Activated CD4-positive, alpha-beta T cell treated with anti-CD3 and anti-CD28 coated beads for 48 hours (primary cell): Measurements from ENCODE around the gene AMPD1.
A peak's percentile ranks its signal among the peaks of the same experiment; 100 is the strongest.

Experiments
- DNase-seq: peaks from one replicate; pipeline ENCODE4 v3.0.0-alpha.2; 2020

Gene AMPD1

DNA sequence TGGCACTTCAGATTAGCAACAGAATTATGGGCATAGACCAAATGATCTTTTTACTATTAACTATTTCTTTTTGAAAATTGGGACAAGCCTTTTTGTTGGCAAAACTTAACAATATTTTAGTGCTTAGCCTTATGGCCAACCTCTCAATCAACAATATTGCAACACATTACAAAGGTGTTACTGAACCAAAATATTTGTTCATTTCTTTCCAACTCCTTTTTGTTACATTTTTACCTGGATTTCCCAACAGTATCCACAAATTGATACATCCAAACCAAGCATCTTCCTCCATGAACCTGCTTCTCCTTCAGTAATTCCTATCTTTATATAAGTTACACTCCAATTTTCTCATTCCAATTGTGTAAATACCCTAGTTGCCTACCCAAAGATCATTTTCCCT, 1.5 kb upstream of the AMPD1 start:
- DNase-seq = no peak

DNA sequence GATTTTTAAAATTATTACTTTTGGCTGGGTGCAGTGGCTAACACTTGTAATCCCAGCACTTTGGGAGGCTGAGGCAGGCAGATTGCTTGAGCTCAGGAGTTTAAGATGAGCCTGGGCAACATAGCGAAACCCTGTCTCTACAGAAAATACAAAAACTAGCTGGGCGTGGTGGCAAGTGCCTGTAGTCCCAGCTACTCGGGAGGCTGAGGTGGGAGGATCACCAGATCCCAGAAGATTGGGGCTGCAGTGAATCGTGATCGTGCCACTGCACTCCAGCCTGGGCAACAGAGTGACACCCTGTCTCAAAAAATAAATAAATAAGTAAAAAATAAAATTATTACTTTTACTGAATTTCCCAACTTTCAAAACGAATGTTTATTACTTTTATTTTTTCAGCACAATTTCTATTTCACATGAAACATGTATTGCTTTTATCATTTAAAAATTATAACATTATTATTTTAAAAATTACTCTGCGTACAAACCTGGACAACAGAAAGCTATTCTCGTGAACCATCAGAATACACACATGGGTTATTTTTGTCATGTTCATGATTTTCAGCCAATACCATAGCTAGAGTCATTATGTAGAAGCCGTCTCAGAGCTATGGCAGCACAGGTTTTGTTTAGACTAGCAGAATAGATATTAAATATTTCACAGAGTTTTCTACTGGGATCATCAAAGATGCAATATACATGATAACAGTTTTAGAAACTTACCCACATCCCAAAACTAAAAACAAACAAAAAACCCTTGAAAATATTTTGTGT, 621 bp downstream of the AMPD1 start:
- DNase-seq = no peak

DNA sequence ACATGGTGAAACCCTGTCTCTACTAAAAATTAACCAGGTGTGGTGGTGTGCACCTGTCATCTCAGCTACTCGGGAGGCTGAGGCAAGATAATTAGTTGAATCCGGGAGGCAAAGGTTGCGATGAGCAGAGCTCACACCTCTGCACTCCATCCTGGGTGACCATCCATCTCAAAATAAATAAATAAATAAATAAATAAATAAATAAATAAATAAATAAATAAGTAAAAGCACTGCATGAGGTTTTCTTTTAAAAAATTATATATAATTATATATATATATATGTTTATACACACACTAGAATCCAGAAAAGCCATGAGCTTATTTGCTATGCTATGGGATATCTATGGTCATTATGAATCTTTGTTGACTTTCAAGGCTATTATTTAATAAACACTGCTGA, 2.4 kb downstream of the AMPD1 start:
- DNase-seq = no peak

DNA sequence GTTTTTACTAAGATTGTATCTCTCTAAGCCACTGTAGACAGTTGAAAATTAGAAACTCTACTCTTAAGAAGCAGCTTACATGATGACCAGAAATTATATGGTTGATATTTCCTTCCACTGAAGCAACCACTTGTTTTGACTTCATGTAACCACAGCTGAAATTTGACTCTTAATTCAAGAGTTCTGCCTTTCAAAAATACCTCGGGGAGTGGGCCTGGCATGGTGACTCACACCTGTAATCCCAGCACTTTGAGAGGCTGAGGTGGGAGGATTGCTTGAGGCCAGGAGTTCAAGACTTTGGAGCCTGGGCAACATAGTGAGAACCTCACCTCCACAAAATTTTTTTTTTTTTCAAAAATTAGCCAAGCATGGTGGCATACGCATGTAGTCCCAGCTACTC, 4.3 kb downstream of the AMPD1 start:
- no peak for DNase-seq

DNA sequence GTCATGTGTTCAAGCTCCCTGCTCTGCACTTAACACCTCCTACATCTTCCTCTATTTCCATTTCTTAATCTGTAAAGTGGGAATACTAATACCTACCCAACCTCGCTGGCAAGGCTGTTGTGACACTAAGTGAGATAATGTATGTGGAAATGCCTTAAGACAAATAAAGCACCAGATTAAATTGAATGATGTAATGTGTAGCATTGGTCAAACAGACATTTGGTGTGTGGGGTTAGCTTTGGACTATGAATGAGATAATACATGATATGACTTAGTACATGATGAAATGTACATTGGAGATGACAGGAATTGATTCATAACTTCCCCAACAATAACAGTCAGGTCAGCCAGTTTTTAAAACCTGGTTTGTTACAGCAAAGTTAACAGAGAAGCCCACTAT, 5.2 kb downstream of the AMPD1 start:
- no peak for DNase-seq

DNA sequence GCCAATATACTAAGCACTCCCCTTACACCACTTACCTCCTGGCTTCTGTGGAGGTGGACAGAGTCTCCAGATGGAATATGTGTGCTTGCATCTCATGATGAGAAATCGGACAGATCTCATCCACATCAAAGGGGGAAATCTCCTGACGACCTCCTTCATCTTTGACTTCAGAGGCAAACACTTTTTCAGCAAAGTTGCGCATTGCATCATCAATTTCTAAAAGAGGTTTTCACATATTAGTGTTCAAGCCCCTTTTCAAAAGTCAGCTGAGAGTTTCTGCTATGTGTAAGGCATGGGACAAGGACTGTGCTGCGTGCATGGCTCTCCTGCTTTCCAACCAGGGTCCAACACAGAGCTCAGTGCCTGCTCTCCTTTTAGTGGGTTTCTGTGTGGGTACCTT, 6.8 kb downstream of the AMPD1 start:
- DNase-seq = no peak

DNA sequence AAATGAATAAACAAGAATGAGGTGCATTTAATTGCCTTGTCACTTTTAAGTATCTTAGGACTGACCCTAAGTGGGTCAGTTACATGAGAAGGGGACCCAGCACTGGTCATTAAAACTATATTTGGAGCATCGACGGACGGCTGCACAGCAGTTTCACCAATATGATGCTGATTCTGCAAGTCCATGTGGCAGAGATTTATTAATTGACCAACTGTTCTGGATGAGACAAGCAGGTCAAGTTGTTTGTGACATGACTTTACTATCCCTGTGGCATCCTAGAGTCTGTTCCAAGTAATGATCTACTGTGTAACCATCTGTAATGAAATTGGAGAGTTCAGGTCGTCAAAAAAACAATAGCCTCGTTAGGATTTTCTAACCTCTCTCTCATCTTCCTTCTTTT, 9.5 kb downstream of the AMPD1 start:
- no peak for DNase-seq

DNA sequence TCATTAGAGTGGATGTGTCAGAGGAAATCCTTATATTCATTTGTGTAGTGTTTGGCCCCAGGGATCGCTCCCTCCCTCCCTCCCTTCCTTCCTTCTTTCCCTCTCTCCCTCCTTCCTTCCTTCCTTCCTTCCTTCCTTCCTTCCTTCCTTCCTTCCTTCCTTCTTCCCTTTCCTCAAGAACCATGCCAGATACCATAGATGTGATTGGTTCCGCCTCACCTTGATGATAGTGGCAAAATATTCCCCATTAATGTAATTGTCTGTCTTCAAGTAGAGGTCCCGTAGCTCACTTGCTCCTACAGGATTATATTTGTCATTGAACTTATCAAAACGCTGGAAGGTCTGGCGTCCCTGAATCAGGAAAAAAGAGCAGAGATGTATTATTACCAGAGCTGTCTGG, 17.7 kb downstream of the AMPD1 start:
- no peak for DNase-seq

DNA sequence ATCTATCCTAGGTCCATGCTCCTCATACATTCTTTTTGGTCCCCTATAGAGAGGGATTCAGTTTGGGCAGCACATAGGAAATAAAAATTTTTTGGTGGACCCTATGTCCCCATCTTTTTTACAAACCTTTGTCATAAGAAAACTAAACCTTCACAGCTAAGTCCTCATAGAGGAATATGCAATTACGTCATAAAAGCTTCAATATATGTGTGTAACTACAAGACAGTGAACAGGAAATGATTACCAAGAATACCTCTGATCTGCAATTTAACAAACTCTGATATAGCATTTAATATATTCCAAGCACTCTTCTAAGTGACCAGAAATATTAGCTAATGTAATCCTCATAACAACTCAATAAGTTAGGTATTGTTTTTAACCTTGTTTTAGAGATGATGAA, 19.2 kb downstream of the AMPD1 start:
- DNase-seq = no peak

DNA sequence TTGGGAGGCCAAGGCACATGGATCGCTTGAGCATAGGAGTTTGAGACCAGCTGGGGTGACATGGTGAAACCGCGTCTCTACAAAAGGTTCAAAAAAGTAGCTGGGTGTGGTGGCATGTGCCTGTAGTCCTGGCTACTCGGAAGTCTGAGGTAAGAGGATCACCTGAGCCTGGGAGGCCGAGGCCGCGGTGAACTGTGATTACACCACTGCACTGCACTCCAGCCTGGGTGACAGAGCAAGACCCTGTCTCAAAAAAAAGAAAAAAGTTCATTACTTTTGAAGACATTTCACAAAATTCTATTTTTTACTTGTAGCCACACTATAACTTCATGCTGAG, 23.4 kb downstream of the AMPD1 start:
- no peak for DNase-seq

DNA sequence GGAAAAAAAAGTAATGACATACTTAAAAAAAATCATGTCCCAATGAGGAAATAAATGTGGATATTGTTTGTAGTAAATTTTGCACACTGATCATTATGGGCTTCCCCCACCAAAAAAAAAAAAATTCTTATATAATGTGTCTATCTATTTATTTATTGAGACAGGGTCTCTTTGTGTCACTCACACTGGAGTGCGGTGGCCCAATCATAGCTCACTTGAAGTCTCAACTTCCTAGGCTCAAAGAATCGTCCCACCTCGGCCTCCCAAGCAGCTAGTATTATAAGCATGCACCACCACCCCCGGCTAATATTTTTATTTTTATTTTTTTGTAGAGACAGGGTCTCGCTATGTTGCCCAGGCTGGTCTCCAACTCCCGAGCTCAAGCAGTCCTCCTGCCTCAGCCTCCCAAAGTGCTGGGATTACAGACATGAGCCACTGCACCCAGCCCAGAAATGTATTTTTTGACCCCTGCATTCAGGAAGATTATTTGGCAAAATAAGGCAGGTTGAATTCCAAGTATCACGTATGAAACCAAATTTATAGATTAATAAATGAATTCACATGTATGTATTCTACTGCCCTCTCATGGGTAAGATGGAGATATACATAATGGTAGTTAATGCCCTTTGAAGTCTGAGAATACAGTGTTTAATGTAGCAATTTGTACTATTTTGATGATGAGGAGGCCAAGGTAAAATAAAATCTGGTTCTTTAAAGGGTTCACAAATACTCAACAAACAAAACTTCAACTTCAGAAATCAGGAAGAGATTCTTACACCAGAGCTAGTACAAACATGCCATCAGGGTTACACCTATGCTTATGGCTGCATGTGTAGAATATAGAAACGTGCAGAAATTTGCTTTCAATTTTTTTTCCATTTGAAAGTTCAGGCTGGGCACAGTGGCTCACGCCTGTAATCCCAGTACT, 24.1 kb downstream of the AMPD1 start:
- no peak for DNase-seq

DNA sequence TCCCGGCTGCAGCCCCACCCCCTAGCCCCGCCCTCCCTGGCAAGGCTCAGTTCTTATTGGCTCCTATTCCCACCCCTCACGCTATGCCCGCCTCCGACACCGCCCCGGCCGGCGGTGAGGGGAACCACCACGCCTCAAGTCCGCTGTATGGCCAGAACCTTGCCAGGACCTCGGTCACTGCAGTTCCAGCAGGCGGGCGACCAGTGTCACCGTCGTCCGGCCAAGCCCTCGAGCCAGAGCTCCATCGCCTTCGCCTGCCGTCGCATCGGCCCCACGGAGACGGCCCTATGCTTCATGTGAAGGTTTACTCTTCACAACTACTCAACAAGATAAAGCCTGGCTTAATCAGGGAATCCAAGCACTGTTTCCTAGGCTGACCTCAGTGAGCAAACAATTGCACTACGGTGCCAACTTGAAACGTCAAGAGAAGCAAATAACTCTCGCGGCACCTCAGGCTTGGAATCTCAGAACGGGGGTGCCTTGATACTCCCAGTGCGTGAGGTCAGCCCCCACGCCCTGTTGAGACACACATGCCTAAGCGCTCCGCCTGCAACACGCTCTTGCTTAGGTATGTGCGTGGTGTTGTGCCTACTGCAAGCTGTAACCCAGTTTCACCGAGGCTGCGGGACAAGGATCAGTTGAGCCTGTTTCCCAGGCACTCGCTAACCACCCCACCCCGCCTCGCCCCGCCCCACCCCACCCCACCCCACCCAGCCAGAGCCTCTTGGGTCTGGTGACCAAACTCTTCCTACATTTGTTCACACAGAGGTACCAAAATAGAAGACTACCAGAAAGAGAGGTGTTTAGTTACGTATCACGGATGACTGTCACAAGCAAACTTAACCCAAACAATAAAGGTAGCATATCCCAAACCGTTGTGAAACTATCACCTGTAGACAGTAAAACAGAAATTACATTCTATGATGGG, 25.0 kb downstream of the AMPD1 start:
- DNase-seq = peak; percentile 88

DNA sequence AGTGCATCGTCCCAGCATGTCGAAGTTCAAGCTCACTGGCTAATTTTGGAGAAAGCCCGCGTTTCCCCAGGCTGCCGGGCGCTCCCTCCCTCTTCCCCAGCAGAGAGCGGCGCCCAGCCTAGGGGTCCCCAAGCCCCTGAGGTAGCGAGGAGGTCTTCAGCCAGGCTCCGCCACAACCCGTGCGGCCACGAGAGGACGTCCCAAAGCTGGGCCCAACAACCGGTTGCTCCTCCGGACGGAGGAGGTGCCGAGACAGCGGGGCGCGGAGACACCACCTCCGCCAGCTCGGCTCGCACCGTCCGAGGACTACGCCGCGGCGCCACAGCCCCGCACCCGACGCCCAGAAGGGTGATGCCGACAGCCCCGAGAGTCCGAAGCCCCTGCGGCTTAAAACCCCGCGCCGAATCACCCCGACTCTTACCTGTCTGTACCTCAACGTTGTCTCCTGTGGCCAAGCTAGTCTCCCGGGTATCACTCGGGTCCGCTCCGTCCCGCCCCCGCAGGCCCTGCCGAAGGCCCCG, 25.7 kb downstream of the AMPD1 start, which contains the start of gene DENND2C:
DENND2C (minus strand) TSS at position 488 of the 521 bp plus-strand sequence. CDS start 44,065 bp downstream, outside the sequence.
- no peak for DNase-seq

DNA sequence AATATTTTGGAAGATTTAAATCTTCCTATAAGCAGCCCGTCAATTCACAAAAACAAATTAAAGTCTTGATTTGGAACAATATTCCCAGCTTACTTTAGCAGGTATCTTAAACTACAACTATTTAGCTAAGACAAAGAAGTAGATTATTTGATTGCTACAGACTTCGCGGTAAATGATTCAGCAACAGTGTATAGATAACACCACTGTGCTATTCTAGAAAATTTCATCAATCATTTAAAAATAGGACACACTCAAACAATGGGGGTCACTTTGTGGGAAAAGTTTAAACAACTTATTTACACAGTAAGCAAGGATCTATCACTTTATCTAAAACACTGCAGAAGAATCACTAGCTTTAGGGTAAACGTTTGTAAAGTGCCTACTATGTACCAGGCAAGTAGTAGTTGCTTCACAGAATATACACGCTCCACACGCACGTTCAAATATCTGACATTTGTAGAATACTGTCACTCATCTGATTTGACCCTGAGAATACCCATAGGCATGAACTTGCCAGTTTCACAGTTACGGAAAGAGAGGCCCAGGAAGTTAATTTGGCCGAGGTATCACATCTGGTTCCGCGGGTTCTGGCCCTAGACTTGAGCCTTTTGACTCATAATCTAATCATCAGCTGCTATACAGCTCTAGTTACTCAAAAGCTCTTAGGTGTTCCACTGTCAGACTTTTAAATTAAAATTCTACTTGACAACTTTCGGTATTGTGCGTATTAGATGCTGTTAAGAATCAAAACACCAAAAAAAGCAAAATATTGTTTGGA, 26.4 kb downstream of the AMPD1 start:
- no peak for DNase-seq

DNA sequence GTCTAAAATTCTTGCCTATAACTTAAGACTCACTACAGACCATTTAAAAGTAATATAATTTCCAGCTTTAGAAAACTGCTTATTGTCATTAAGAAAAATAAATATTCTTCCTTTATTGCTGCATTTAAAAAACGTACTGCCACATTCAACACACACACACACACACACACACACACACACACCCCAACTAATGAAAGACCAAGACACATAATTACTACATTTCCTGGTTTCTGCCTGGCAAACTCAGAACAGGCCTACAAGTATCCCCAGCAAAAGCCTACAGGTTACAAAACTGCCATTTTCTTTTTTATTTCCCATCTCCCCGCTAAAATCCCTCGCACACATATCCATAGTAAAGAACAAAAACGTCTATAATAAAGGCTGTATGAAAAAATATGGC, 27.0 kb downstream of the AMPD1 start:
- DNase-seq = no peak

DNA sequence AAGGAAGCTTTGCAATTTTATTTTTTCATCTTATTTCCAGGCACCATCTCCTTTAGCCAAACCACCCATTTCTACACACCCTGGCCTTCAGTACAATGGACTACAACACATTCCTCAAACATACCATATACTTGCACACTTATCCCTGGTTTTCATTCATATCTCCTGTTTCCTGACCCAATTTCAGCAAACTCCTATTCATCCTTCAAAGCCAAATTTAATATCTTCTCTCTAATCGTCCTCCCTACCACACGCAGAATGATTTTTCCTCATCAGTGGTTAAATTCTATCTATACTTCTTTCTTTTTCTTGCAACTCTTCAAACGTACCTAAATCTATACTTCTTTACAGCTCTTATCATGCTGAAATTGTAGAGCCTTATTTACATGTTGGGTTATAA, 28.4 kb downstream of the AMPD1 start:
- no peak for DNase-seq

DNA sequence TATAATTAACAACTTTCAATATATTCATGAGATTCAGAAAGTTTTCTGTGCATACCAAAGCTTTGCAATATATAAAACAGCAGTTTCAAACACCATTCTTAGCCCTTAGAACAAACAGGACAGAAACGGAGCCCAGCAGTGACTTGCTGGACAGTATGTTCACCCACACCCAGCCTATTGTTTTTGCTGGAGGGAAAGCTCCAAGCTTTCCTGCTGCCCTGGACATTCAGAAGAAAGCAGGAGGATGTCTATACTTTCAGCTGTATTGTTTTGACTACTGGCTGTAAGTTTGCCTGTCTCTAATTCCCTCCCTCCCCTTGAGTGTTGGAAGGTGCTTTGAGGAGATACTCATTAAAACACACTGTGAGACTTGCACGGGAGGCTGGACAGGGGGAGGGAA, 35.1 kb downstream of the AMPD1 start:
- no peak for DNase-seq

DNA sequence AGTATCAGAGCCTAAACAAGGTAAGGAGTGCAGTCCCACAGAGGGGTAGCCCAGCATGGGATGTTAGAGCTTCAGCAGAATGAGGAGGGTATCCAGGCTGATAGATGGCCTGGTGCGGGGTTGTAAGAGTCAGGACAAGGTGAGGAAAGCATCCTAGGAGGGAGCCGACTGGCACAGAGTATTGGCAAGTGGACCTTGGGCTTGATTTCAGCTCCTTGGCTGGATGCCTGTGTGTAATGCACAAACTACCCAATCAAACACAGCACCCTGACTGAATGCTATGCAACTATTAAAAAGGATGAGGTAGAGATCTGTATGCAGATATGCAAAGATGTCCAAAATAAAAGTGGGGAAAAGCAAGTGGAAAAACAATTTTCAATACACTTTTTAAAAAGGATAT, 43.5 kb downstream of the AMPD1 start:
- DNase-seq = no peak

DNA sequence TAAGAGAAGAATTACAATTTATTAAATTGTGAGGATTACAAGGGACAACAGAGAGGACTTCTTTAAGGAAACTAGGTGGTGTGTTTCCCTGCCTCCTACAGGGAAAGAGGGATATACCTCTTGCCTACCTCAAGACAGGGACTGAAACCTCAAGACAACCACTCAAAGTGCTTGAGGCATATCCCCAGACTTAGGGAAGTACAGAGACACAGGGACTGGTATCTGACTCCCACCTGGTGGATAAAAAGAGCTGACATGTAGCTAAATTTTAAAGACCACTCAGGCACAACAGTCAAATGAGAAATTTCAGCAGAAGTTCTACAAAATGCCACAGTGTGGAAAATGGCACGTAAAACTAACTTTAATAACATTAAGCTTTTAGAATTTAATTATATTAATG, 46.8 kb downstream of the AMPD1 start:
- DNase-seq = no peak

DNA sequence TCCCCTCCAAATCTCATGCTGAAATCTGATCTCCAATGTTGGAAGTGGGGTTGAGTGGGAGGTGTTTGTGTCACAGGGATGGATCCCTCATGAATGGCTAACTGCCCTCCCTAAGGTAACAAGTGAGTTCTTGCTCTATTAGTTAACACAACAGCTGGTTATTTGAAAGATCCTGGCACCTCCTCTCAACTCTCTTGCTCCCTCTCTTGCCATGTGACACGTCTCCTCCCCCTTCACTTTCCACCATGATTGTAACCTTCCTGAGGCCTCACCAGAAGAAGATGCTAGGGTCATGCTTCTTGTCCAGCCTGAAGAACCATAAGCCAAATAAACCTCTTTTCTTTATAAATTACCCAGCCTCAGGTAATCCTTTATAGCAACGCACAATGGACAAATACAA, 54.0 kb downstream of the AMPD1 start:
- no peak for DNase-seq

DNA sequence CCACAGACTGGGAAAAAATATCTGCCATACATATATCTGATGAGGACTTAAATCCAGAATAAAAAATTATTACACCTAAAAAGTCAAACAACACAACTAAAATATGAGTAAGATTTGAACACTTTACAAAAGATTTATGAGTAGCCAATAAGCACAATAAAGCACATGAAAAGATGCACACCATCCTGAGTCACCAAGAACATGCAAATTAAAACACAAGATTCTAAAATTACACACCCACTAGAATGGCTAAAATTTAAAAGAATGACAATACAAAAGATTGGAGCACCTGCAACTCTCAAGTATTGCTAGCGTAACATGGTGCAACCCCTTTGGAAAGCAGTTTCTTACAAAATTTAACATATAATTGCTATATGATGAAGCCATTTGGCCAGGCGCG, 56.4 kb downstream of the AMPD1 start:
- DNase-seq = no peak

DNA sequence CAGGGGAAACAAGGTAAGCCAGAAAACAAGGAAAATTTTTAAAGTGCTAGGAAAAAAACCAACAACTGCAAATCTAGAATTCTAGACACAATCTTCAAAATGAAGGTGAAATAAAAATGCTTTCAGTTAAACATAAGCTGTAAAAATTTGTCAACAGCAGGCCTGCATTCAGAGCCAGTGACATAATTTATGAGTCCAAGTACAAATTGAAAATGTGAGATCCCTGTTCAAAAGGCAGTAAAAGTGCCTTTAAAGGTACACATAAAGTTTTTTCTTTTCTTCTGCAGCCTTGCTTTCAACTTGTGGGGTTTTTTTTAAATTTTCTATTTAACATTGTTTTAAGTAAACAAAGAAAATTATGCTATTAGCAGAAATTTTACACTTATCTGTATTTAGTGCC, 62.9 kb downstream of the AMPD1 start:
- no peak for DNase-seq
